Endothelial cell of umbilical vein (primary cell): ENCODE data around the gene LYVE1.
A peak's percentile ranks its signal among the peaks of the same experiment; 100 is the strongest.

Experiments
- EZH2 ChIP-seq: IDR thresholded peaks from 2 replicates; pipeline ENCODE4 v1.6.1; 2012; ENCODE audit warnings: borderline replicate concordance, low read depth, mild to moderate bottlenecking, moderate library complexity, low read length, inconsistent platforms; ENCODE audit not compliant: severe bottlenecking
- FOS ChIP-seq: IDR thresholded peaks from 2 replicates; pipeline ENCODE4 v1.6.1; 2011; ENCODE audit warnings: mild to moderate bottlenecking, low read length, moderate library complexity, borderline replicate concordance; ENCODE audit not compliant: insufficient read depth
- JUN ChIP-seq: IDR thresholded peaks from 2 replicates; pipeline ENCODE4 v1.6.1; 2011; ENCODE audit warnings: borderline replicate concordance, low read depth; ENCODE audit not compliant: insufficient read length, insufficient read depth
- POLR2A ChIP-seq: IDR thresholded peaks from 2 replicates; pipeline ENCODE4 v1.6.1; 2012; ENCODE audit warnings: low read depth, mild to moderate bottlenecking, control low read depth, low read length
- POLR2AphosphoS5 ChIP-seq: IDR thresholded peaks from 2 replicates; pipeline ENCODE4 v1.6.1; 2012; ENCODE audit warnings: low read depth, mild to moderate bottlenecking, control low read depth, low read length, moderate library complexity; ENCODE audit not compliant: insufficient read depth
- TF ChIP-seq, protein P1 (sequence below), 2 donors: IDR thresholded peaks; 1 replicate in 1 of 2; 2 replicates in 1 of 2; pipeline ENCODE4 v1.5.1; 2011; ENCODE audit warnings: low read length in 2 of 2, mild to moderate bottlenecking in 2 of 2, moderate library complexity in 2 of 2, control low read depth in 1 of 2, inconsistent platforms in 1 of 2, low read depth in 1 of 2; ENCODE audit not compliant: insufficient read depth in 1 of 2; ENCODE audit errors: extremely low read depth in 1 of 2
- TF ChIP-seq, protein P2 (sequence below): IDR thresholded peaks from 2 replicates; pipeline ENCODE4 v1.6.1; 2011; ENCODE audit not compliant: insufficient read depth, insufficient read length

DNA sequence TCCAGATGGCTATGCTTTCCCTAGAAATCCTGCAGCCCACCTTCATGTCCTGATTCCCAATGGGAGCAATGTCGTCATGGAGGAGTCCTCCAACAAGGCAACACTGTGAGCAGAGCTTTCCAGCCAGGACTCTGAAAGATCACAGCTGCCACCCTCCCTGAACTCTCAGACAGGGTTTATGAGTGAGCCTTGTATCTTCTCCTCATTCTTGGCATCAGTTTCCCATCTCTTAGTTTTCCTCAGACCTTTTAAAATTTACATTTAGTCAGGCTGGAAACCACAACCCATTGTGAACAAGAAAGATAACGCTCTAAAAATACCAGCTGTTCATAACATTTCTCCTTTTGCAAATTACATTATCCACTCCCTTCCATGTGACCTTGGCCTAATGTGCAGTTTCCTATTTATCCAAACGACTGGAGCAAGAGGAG is 15.6 kb upstream of the LYVE1 start:
- TF ChIP-seq POLR2AphosphoS5 (no peak), POLR2A (peak; percentile 48), EZH2 (no peak), JUN (peak; percentile 8), FOS (no peak)
- TF ChIP-seq, protein P1, sequence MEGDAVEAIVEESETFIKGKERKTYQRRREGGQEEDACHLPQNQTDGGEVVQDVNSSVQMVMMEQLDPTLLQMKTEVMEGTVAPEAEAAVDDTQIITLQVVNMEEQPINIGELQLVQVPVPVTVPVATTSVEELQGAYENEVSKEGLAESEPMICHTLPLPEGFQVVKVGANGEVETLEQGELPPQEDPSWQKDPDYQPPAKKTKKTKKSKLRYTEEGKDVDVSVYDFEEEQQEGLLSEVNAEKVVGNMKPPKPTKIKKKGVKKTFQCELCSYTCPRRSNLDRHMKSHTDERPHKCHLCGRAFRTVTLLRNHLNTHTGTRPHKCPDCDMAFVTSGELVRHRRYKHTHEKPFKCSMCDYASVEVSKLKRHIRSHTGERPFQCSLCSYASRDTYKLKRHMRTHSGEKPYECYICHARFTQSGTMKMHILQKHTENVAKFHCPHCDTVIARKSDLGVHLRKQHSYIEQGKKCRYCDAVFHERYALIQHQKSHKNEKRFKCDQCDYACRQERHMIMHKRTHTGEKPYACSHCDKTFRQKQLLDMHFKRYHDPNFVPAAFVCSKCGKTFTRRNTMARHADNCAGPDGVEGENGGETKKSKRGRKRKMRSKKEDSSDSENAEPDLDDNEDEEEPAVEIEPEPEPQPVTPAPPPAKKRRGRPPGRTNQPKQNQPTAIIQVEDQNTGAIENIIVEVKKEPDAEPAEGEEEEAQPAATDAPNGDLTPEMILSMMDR (IDR thresholded peaks at IDR 0.05; ENCODE audit: extremely low read depth in 1 of 2, insufficient read depth in 1 of 2, low read depth in 1 of 2, low read length in 2 of 2) = no peak
- TF ChIP-seq, protein P2, sequence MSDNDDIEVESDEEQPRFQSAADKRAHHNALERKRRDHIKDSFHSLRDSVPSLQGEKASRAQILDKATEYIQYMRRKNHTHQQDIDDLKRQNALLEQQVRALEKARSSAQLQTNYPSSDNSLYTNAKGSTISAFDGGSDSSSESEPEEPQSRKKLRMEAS = no peak
